ENCODE data around the gene SORBS1. TPM values are rescaled to one million over a fixed set of nuclear protein-coding genes. Genes with fewer than 3 reads are reported as not detected.

SORBS1 gene
- total and polyA plus RNA-seq, 2 of the 13 experiments (the other 11 are each of a cell fraction or from before 2014, with no cell fraction given) = 16.8 to 39.8 TPM

DNA sequence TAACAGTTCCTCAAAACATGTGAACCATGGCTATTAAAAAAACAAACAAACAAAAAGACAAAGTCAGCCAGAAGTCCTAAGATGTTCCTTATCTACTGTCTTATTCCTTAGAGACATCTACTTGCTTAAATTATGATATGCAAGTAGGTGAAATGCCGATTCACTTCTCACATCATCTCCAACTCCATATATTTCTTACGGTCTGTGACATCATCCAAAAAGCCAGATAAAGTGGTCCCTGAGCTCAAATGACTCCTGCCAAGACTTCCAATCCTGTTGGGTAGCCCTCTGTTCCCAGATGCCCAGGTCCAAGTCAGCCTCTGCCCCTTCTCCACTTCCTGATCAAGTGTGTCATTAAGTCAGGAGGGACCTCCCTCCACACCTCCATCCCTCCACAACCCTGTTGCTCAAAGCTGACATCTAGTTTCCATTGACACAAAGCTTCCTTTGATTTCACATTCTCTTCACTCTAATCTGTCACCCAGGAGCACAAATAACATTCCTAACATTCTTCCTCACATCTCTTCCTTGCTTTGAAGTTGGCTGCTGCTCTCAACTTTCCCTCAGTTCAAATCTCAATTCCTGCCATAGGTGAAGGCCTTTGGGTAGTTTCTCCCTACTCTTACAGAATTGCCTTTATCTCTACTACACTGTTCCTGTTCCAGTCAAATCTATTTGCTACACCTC, 214.3 kb downstream of the SORBS1 start (continued):
- TF ChIP-seq ATRX (CRISPR knock-in tag; IDR thresholded peaks at IDR 0.05; ENCODE audit: borderline replicate concordance) = no peak
- TF ChIP-seq CBFB (CRISPR knock-in tag; IDR thresholded peaks at IDR 0.05) = 0 out of 2 replicates have a peak, but pooled peaks have one; percentile 23
- TF ChIP-seq, protein P1, sequence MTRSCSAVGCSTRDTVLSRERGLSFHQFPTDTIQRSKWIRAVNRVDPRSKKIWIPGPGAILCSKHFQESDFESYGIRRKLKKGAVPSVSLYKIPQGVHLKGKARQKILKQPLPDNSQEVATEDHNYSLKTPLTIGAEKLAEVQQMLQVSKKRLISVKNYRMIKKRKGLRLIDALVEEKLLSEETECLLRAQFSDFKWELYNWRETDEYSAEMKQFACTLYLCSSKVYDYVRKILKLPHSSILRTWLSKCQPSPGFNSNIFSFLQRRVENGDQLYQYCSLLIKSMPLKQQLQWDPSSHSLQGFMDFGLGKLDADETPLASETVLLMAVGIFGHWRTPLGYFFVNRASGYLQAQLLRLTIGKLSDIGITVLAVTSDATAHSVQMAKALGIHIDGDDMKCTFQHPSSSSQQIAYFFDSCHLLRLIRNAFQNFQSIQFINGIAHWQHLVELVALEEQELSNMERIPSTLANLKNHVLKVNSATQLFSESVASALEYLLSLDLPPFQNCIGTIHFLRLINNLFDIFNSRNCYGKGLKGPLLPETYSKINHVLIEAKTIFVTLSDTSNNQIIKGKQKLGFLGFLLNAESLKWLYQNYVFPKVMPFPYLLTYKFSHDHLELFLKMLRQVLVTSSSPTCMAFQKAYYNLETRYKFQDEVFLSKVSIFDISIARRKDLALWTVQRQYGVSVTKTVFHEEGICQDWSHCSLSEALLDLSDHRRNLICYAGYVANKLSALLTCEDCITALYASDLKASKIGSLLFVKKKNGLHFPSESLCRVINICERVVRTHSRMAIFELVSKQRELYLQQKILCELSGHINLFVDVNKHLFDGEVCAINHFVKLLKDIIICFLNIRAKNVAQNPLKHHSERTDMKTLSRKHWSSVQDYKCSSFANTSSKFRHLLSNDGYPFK (CRISPR knock-in tag; IDR thresholded peaks at IDR 0.05; ENCODE audit: borderline replicate concordance) = no peak
- no peak for TF ChIP-seq ZFAT (CRISPR knock-in tag; conservative IDR thresholded peaks at IDR 0.05)
- TF ChIP-seq KDM4B (CRISPR knock-in tag; IDR thresholded peaks at IDR 0.05) = peak; percentile 30; the same call in 1 of the 2 replicates
- TF ChIP-seq YEATS2 (CRISPR knock-in tag; IDR thresholded peaks at IDR 0.05; ENCODE audit: borderline replicate concordance) = peak; percentile 50; the same call in 1 of the 2 replicates
- TF ChIP-seq, protein P2, sequence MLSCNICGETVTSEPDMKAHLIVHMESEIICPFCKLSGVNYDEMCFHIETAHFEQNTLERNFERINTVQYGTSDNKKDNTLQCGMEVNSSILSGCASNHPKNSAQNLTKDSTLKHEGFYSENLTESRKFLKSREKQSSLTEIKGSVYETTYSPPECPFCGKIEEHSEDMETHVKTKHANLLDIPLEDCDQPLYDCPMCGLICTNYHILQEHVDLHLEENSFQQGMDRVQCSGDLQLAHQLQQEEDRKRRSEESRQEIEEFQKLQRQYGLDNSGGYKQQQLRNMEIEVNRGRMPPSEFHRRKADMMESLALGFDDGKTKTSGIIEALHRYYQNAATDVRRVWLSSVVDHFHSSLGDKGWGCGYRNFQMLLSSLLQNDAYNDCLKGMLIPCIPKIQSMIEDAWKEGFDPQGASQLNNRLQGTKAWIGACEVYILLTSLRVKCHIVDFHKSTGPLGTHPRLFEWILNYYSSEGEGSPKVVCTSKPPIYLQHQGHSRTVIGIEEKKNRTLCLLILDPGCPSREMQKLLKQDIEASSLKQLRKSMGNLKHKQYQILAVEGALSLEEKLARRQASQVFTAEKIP (CRISPR knock-in tag; IDR thresholded peaks at IDR 0.05; ENCODE audit: borderline replicate concordance) = no peak
- no peak; the same call in 1 of the 2 replicates for TF ChIP-seq ZNF460 (CRISPR knock-in tag; IDR thresholded peaks at IDR 0.05; ENCODE audit: borderline replicate concordance)
- TF ChIP-seq NR3C1 (CRISPR knock-in tag; IDR thresholded peaks at IDR 0.05) = no peak
- no peak for TF ChIP-seq CENPX (CRISPR knock-in tag; IDR thresholded peaks at IDR 0.05)
- TF ChIP-seq ZNF891 (CRISPR knock-in tag; IDR thresholded peaks at IDR 0.05) = no peak
- peak; percentile 66; the same call in 1 of the 2 replicates for TF ChIP-seq FOXK1 (CRISPR knock-in tag; IDR thresholded peaks at IDR 0.05; ENCODE audit: borderline replicate concordance, low read depth)
- no peak for TF ChIP-seq MTA3 (CRISPR knock-in tag; IDR thresholded peaks at IDR 0.05)
- no peak for TF ChIP-seq PAX8 (CRISPR knock-in tag; IDR thresholded peaks at IDR 0.05; ENCODE audit: borderline replicate concordance)
- no peak for TF ChIP-seq ZNF749 (CRISPR knock-in tag; IDR thresholded peaks at IDR 0.05; ENCODE audit: borderline replicate concordance)
- TF ChIP-seq GATA4 (IDR thresholded peaks at IDR 0.05; ENCODE audit: borderline replicate concordance, low read depth) = peak; percentile 89
- TF ChIP-seq EZH2 (conservative IDR thresholded peaks at IDR 0.05; ENCODE audit: low read depth, low read length) = no peak
